HCT116 (cell line): Measurements from ENCODE around the gene CD3E. TPM values are rescaled to one million over a fixed set of nuclear protein-coding genes. Genes with fewer than 3 reads are reported as not detected.

Experiments used
- ATAC-seq: fragments of 200-7000 bp; cut with Tn5 transposase; 2 replicates; pipeline ENCODE4 v1.9.1; 2020; ENCODE audit warnings: mild to moderate bottlenecking, moderate library complexity
- BruUV-seq: library from RNA; stranded (reverse); fragments of 400-500 nt; replicated peaks from 2 replicates; lab custom pipeline; 2021; lab: Mats Ljungman, UMichigan
- CTCF ChIA-PET: fragments of 300-600 bp; sonication (Branson Sonifier 250); formaldehyde crosslinking; loops from one replicate; lab custom pipeline; 2021; ENCODE audit warnings: antibody characterized with exemption; lab: Charles Lee
- POLR2A ChIA-PET: fragments of 300-600, 350-600 bp; sonication (Branson Sonifier 250); formaldehyde crosslinking; loops from one replicate; lab custom pipeline; 2021; ENCODE audit warnings: antibody characterized with exemption; lab: Charles Lee
- RAD21 ChIA-PET, 2 experiments: fragments of 300-600 bp; sonication (Branson Sonifier 250); formaldehyde crosslinking; loops; one replicate each; lab custom pipeline; 2023; ENCODE audit warnings: low total read pairs in 2 of 2; ENCODE audit not compliant: uncharacterized antibody in 2 of 2, unreplicated experiment in 2 of 2, low non-redundant PET in 1 of 2; lab: Charles Lee
- DNase-seq: peaks from one replicate; pipeline ENCODE4 v3.0.0-alpha.2; 2010; ENCODE audit warnings: low read depth, low spot score
- H2AFZ ChIP-seq: fragments of 200-600 bp; shearing (Covaris generic), sonication (generic); 2 replicates; pipeline ENCODE4 v1.6.1; 2017; ENCODE audit warnings: low read depth, mixed run types, mixed read lengths, antibody characterized with exemption, low read length; ENCODE audit not compliant: poor library complexity, severe bottlenecking
- H3K27ac ChIP-seq: 2 replicates; pipeline ENCODE4 v1.5.1; 2012; ENCODE audit warnings: low read depth, low read length
- H3K27me3 ChIP-seq: fragments of 200-600 bp; sonication (generic); 2 replicates; pipeline ENCODE4 v1.6.1; 2016; ENCODE audit warnings: mixed run types, low read length, mixed read lengths; ENCODE audit not compliant: insufficient read depth
- H3K36me3 ChIP-seq, 2 experiments: fragments of 200-500 bp in 1 of 2; fragments of 200-600 bp in 1 of 2; sonication (Bioruptor generic) in 1 of 2; sonication (generic) in 1 of 2; 2 replicates each; pipeline versions ENCODE4 v1.5.1 to v1.6.1; 2014 to 2016; ENCODE audit warnings: low read length in 2 of 2, inconsistent platforms in 1 of 2, mixed read lengths in 1 of 2, mixed run types in 1 of 2; ENCODE audit not compliant: insufficient read depth in 2 of 2, control insufficient read depth in 1 of 2
- H3K4me1 ChIP-seq, 2 experiments: fragments of 200-600 bp in 1 of 2; sonication (generic) in 1 of 2; 2 replicates each; pipeline versions ENCODE4 v1.5.1 to v1.6.1; 2012 to 2017; ENCODE audit warnings: low read length in 2 of 2, inconsistent platforms in 1 of 2, mild to moderate bottlenecking in 1 of 2, mixed read lengths in 1 of 2, mixed run types in 1 of 2, moderate library complexity in 1 of 2; ENCODE audit not compliant: insufficient read depth in 2 of 2, control insufficient read depth in 1 of 2
- H3K4me2 ChIP-seq: fragments of 200-600 bp; sonication (generic); 2 replicates; pipeline ENCODE4 v1.6.1; 2017; ENCODE audit warnings: mixed run types, low read length, mixed read lengths
- H3K4me3 ChIP-seq, 2 experiments: fragments of 200-600 bp in 1 of 2; sonication (generic) in 1 of 2; replicated peaks in 1 of 2; 2 replicates each; pipeline ENCODE4 v1.5.1; 2011 to 2016; ENCODE audit warnings: low read length in 2 of 2, control low read depth in 1 of 2, low read depth in 1 of 2, mild to moderate bottlenecking in 1 of 2, mixed read lengths in 1 of 2, mixed run types in 1 of 2
- H3K79me2 ChIP-seq: fragments of 200-600 bp; sonication (generic); 2 replicates; pipeline ENCODE4 v1.6.1; 2017; ENCODE audit warnings: mild to moderate bottlenecking, mixed run types, low read length, moderate library complexity, mixed read lengths; ENCODE audit not compliant: insufficient read depth
- H3K9ac ChIP-seq: fragments of 200-600 bp; sonication (generic); 2 replicates; pipeline ENCODE4 v1.6.1; 2016; ENCODE audit warnings: low read length, mixed read lengths
- H3K9me2 ChIP-seq: fragments of 200-600 bp; sonication (generic), shearing (Covaris generic); 2 replicates; pipeline ENCODE4 v1.6.1; 2017; ENCODE audit warnings: mixed run types, mild to moderate bottlenecking, moderate library complexity; ENCODE audit not compliant: insufficient read depth
- H3K9me3 ChIP-seq, 2 experiments: fragments of 200-500 bp in 1 of 2; fragments of 200-600 bp in 1 of 2; sonication (Bioruptor generic) in 1 of 2; sonication (generic) in 1 of 2; 2 replicates each; pipeline ENCODE4 v1.6.1; 2014 to 2017; ENCODE audit warnings: low read length in 2 of 2, mixed read lengths in 2 of 2, inconsistent platforms in 1 of 2, low read depth in 1 of 2, mild to moderate bottlenecking in 1 of 2, mixed run types in 1 of 2, moderate library complexity in 1 of 2; ENCODE audit not compliant: control insufficient read depth in 1 of 2, insufficient read depth in 1 of 2
- H4K20me1 ChIP-seq: fragments of 200-600 bp; sonication (generic), shearing (Covaris generic); 2 replicates; pipeline ENCODE4 v1.6.1; 2017; ENCODE audit warnings: mixed run types, mild to moderate bottlenecking, moderate library complexity; ENCODE audit not compliant: insufficient read depth
- EGR1 ChIP-seq: IDR thresholded peaks from 2 replicates; pipeline ENCODE4 v1.6.1; 2012; ENCODE audit warnings: low read depth
- EZH2phosphoT487 ChIP-seq: fragments of 200-600 bp; IDR thresholded peaks from 2 replicates; pipeline ENCODE4 v1.6.1; 2018; ENCODE audit warnings: antibody characterized with exemption, borderline replicate concordance
- FOSL1 ChIP-seq: IDR thresholded peaks from 2 replicates; pipeline ENCODE4 v1.6.1; 2012; ENCODE audit warnings: low read depth
- SIN3A ChIP-seq: IDR thresholded peaks from 2 replicates; pipeline ENCODE4 v1.6.1; 2012; ENCODE audit warnings: low read depth
- SP1 ChIP-seq: IDR thresholded peaks from 2 replicates; pipeline ENCODE4 v1.6.1; 2012; ENCODE audit warnings: low read depth
- SRF ChIP-seq: IDR thresholded peaks from 2 replicates; pipeline ENCODE4 v1.6.1; 2012; ENCODE audit warnings: low read depth
- ZNF274 ChIP-seq: fragments of 200-500 bp; sonication (Bioruptor generic); IDR thresholded peaks from 2 replicates; pipeline ENCODE4 v1.6.1; 2014; ENCODE audit warnings: mild to moderate bottlenecking, low read depth, low read length, inconsistent platforms
- intact Hi-C: fragments of 100-400 bp; cut with micrococcal nuclease; formaldehyde crosslinking; loops from 2 replicates; pipeline ENCODE4 v1.10.0; 2022
- total RNA-seq: library from RNA; stranded (reverse); gene quantifications from one replicate; pipeline ENCODE4 v1.2.1, GENCODE V29; 2021; ENCODE audit not compliant: unreplicated experiment
- TF ChIP-seq, protein P1 (sequence below): IDR thresholded peaks from 2 replicates; pipeline ENCODE4 v1.6.1; 2012
- TF ChIP-seq, protein P2 (sequence below): IDR thresholded peaks from 2 replicates; pipeline ENCODE4 v1.6.1; 2012; ENCODE audit warnings: low read depth

The CD3E gene
- total RNA-seq, 1 experiment from 2014 or later, result 0.79 TPM

DNA sequence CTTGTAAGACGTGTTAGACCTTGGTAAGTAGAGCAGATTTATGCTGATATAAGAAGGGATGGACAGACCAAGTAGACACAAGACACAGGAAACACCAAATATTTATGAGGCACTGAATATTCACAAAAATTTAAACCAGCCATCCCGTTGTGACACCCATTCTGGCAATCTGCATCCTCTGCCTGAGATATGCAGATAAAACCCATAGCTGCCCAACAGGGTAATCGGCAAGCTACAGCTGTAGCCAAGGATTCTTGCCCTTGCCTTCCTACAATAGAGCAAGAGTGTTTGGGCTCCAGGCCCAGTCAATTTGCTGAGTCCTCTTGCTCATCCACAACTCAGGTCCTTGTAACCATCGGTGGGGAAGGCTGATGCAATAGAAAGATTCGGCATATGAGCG lies 21.9 kb upstream of the CD3E start:
- Histone ChIP-seq H3K36me3 (no peaks in the 10 kb centered on the region), H4K20me1 (no peaks in the 10 kb centered on the region), H3K9me2 (no peaks in the 10 kb centered on the region), H3K4me1 (peaks cover 10 to 18% of the 10 kb centered on the region in 2 experiments; a peak in 3 of 4 replicates), H3K27ac (no peak overlapping the region), H3K79me2 (no peaks in the 10 kb centered on the region), H3K4me3 (no peak overlapping the region), H2AFZ (no peak overlapping the region), H3K9me3 (no peaks in the 10 kb centered on the region), H3K9ac (no peak overlapping the region), H3K4me2 (no peak overlapping the region), H3K27me3 (no peaks in the 10 kb centered on the region)
- ATAC-seq, result no peak
- ChIA-PET POLR2A (no interaction called here), CTCF (no interaction called here), RAD21 (no interaction called here)
- no peak for DNase-seq
- no TSS peak for BruUV-seq
- intact Hi-C loops, result no loop called here
- TF ChIP-seq SRF, result no peak
- TF ChIP-seq ZNF274, result no peak
- no peak for TF ChIP-seq FOSL1
- no peak for TF ChIP-seq SP1
- TF ChIP-seq, protein P1, sequence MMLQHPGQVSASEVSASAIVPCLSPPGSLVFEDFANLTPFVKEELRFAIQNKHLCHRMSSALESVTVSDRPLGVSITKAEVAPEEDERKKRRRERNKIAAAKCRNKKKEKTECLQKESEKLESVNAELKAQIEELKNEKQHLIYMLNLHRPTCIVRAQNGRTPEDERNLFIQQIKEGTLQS, result no peak
- TF ChIP-seq SIN3A, result no peak
- TF ChIP-seq EGR1, result no peak
- TF ChIP-seq EZH2phosphoT487, result no peak
- TF ChIP-seq, protein P2, sequence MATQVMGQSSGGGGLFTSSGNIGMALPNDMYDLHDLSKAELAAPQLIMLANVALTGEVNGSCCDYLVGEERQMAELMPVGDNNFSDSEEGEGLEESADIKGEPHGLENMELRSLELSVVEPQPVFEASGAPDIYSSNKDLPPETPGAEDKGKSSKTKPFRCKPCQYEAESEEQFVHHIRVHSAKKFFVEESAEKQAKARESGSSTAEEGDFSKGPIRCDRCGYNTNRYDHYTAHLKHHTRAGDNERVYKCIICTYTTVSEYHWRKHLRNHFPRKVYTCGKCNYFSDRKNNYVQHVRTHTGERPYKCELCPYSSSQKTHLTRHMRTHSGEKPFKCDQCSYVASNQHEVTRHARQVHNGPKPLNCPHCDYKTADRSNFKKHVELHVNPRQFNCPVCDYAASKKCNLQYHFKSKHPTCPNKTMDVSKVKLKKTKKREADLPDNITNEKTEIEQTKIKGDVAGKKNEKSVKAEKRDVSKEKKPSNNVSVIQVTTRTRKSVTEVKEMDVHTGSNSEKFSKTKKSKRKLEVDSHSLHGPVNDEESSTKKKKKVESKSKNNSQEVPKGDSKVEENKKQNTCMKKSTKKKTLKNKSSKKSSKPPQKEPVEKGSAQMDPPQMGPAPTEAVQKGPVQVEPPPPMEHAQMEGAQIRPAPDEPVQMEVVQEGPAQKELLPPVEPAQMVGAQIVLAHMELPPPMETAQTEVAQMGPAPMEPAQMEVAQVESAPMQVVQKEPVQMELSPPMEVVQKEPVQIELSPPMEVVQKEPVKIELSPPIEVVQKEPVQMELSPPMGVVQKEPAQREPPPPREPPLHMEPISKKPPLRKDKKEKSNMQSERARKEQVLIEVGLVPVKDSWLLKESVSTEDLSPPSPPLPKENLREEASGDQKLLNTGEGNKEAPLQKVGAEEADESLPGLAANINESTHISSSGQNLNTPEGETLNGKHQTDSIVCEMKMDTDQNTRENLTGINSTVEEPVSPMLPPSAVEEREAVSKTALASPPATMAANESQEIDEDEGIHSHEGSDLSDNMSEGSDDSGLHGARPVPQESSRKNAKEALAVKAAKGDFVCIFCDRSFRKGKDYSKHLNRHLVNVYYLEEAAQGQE, result no peak
